Activated T-cell treated with anti-CD3 and anti-CD28 coated beads, Interleukin-2, amount 50 U/mL, for 1 hour (primary cell): Measurements from ENCODE around the gene PARVA.

Source experiments
- DNase-seq: peaks from one replicate; pipeline ENCODE4 v3.0.0-alpha.2; 2020

Gene PARVA

DNA sequence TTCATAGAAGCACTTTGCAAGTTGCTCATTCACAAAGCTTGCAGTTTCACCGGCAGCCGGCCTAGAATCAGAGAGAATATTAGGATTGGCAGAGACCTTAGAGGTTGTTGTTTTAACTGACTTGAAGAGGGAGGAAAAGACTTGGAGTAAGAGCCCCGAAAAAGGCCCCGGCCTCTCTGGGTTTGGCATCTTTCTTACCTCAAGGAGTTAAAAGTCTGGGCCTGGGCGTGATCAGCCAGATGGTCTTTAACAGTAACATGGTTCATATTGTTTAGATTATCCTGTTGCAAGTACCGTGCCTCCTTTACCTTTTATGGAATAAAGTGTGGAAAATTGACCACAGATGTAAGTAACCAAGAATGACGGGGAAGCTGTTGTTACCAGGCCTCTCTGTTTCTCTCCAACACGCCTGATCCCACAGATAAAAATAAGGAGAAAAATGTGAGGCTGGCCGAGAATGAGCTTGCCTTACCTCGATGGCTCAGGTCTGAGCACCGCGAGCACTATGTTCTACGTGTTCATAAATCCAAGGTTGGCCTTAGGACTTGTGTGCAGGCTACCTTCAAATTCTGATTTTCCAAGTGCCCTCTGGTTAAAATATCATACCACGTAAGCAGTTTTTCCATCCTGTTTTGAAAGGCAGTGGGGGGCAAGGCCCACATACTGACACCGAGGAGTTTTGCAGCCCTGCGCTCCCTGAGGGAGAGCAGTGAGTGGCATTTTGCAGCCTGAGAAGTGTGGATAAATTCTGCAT is 56.4 kb downstream of the PARVA start:
- no peak for DNase-seq

DNA sequence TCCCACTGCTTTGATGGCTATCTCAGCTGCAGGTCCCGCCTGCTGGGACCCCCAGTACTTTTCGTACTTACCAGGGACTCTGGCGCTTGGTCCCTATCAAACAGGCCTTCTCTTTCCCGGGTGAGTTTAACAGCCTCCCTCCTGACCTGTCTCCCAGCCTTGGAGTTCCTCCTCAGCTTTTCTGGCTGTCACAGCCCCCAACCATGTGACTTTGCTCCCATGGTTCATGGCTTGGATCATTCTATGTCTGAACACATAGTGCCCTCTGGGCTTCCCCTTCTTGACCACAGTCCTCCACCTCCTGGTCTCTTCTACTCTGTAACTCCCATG is 56.9 kb downstream of the PARVA start:
- DNase-seq, result no peak

DNA sequence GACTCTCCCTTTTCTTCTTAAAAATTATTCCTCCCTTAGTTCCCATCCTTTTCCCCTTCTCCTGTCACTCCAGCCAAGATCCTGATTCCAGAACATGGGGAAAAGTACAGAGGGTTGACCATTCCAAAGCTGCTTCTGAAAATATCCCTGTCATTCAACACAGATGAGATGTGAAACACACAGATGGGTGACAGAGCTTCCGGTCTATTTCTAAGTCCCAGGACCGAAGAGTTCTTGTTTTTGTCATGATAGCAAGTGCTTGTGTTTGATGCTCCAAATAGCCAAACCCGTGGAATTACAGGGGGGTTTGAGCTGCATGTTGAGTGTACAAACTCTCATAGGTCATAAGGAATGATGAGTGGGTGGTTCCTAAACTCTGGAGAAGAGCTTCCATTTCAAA is 57.9 kb downstream of the PARVA start:
- DNase-seq, result no peak

DNA sequence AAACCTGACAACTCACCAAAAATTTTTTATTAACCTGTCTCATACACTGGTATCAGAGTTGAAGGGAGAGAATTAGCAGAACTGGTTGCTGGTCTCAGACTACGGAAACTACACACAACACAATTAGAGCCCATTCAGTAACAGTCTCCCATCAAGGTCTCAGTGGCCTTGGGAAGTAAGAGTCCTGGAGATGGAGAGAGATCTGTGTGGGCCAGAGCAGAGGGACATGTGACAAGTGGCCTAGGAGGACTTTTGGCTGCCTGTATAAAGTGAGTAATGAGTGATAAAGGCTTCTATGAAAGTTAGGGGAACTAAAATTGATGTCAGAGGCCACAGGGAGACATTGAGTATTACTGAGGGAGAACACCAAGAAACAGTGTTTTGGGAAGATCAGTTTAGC is 58.9 kb downstream of the PARVA start:
- no peak for DNase-seq

DNA sequence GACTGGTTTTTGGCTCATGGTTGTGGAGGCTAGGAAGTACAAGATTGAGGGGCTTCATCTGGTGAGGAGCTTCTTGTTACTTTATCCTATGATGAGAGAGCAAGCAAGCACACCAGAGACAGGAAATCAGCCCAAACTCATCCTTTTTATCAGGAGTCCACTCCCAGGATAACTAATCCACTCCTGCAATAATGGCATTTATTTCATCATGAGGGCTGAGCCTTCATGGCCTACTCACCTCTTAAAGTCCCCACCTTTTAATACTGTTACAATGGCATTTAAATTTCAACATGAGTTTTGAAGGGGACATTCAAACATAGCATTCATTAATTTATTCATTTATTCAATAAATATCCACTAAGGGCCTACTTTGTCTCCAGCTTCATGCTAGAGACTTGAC is 60.9 kb downstream of the PARVA start:
- no peak for DNase-seq

DNA sequence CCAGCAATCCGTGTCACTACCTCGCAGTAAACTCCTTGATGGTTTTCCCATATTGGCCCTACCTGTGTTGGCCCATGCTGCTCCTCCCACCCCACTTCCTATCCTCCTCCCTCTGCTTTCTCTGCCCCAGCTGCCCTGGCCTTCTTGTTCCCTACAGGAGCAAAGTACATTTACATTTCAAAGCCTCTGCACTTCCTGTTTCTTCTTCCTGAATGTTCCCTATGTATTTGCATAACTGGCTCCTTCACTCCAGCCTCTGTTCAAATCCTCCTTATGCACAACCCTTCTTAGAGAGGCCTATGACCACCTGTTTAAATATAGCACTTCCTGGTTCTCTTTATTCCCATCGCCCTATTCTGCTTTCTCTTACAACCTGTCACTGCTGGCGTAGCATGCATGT is 62.2 kb downstream of the PARVA start:
- no peak for DNase-seq

DNA sequence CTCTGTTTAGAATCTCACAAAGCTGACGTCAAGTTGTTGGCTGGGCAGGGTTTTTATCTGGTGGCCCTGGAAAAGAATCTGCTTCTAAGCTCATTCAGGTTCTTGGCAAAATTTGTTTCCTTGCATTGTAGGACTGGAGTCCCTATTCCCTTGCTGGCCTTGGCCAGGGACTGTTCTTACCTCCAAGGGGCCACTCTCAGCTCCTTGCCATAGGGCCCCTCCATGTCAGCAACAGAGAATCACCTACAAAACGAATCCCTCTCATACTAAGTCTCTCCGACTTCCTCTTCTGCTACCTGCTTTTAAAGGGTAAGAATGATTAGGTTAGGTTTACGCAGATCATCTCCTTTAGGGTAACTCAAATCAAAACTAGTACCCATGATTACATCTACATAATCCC is 63.2 kb downstream of the PARVA start:
- DNase-seq, result no peak

DNA sequence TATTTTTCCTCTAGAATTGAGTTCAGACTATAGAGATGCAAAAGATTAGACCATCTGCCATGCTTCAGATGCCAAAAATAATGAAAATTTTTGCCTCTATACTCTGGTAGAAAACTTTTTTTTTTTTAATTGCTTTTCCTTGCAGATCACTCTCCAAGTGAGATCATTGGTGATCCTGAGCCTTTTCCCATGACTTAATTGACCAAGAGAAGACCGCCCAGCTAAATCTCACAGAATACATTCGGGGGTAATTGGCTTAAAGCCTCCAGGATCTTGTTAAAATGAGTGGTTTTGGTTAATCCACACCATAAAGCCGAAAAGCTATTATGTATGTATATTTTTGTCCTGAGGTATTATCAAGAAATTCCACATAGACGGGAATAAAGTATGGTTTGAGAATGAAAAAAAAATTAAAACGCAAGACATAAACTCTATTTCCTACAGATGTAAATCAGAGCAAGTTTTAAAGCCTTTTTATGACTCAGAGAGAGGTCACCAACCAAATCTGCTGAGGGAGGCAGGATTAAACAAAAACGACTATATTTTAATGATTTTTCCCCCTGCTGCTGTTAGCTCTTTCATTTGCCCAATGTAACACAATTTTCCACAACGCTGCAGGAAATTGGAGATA is 64.0 kb downstream of the PARVA start:
- no peak for DNase-seq

DNA sequence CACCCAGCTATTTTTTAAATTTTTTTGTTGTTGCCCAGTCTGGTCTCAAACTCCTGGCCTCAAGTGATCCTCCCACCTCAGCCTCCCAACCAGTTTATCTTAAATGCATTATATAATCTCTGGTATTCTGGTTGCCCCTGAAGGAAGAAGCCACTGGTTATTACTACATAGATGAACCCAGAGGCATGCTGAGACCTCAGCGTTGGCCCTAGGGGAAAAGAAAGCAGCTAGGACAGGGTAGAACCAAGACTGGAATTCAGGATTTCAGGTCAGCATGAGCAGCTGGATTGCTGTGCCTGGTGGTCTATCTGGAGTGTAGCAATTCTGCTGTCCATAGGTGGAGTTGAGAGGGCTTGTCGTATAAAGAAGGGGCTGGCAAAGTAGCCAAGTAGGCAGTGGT is 67.2 kb downstream of the PARVA start:
- DNase-seq, result no peak

DNA sequence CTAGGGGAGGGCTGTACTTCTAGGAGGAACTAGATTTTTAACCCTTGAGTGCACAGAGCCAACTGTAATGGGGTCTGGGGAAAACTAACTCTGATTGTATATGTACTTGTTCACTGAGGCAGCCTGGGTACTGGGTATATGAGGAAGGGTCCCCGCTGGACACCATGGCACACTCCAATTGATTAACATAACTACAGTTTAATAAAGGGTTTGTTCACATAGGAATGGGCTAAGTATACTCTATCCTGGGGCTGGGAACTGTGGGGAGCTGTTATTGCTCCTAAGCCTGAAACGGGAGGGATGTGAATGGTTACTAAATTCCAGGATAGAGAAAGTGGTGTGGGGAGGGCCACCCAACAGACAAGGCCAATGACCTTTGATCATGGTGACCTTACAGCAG is 67.6 kb downstream of the PARVA start:
- DNase-seq, result no peak

DNA sequence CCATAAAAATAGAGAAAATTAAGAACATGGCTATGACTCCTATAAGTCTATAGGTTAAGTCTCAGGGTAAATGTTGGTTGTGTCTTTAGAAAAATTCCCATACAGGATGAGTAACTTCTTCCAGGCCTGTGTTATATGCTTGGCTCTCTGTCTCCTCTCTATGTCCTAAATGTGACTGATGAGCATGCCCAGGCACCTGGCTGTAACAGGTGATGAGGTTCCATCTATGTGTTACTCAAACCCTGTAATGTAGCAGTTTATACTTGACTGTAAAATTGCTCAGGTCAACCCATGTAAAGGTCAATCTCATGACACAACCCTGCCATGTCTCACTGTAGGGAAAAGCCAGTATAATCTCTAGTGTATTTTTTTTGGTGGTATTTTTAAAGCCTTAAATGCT is 69.5 kb downstream of the PARVA start:
- DNase-seq, result no peak

DNA sequence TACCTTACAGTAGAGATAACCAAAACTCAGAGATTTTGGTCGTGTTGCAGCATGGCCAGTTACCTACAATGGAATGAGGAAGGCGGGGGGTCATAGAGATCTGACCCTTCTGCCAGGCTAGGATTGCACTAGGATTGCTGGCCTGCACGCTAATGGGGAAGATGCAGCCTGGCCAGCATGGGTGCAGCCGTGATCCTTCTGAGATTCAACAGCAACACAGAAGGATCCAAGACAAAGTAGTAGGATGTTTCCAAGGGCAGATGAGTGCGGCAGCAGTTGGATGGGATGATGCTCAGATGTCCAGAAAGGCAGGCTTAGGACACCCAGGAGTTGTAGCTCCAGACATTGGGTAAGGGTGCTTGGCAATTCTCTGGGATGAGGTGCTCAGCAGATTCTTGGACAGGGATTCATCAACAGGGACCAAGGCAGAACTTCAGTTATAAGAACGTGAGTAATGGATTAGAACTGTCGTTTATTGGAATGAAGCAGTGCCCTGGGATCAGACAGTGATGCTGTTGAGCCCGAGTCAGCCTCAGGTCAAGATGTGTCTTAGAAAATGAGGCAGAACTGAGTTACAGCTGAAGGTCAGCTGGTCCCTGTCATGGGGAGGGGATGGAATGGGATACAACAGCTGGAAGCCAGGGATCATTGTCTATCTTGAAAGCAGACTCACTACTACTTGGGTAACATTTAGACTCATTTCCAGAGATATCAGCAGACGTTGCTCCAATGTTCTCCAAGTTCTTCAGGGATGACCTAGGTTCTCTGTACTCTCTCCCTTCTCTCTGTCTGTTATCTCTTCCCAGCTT is 71.0 kb downstream of the PARVA start:
- no peak for DNase-seq

DNA sequence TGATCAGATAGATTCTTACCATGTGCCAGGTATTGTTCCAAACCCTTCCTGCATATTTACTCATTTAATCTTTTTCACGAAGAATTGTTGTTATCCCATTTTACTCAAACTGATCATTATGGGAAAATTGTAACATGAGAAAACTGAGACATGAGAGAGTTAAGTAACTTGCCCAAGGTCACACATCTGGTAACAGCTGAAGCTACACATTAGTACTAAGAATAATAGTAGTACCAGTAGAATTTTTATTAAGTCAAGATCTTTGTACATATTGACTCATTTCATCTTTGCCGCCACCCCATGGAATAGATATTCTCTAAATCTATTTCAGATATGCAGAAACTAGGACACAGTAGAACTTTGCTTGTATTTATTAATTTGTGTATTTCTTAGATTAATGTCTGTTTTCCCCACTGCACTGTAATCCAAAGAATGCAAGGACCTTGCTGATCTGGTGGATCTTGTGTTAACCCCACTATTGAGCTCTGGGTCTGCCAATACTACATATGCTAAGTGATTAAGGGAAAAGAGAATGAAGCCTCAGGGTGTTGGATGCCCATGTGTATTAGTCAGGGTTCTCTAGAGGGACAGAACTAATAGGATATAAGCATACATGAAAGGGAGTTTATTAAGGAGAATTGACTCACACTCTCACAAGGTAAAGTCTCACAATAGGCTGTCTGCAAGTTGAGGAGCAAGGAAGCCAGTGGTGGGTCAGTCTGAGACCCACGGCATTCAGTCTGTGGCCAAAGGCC is 72.8 kb downstream of the PARVA start:
- no peak for DNase-seq

DNA sequence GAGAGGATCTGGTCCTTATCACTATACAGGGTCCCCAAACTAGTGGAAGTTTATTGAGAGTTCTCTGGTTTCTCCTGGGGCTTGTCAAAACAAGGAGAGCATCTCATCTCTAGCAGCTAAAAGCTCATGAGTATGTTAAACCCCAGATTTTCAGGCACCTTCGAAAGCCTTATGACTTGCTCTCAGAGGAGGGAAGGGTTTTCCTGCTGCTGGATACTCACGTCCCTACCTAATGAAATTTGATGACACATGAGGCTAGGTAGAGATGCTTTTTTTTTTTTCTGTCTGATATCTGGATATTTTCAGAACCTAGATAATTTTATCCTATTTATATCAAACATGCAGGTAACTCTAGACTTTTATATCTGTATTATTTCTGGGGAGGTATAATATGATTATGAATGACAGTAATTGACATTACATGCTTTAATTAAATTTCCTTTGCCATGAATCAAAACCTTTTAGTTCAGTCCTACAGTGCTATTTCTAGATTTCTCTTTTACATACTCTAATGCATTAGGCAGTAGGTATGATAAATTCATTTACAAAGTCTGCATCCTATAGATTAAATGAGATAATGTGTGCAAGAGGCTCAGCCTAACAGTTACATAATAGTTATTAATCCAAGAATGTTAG is 73.9 kb downstream of the PARVA start:
- no peak for DNase-seq

DNA sequence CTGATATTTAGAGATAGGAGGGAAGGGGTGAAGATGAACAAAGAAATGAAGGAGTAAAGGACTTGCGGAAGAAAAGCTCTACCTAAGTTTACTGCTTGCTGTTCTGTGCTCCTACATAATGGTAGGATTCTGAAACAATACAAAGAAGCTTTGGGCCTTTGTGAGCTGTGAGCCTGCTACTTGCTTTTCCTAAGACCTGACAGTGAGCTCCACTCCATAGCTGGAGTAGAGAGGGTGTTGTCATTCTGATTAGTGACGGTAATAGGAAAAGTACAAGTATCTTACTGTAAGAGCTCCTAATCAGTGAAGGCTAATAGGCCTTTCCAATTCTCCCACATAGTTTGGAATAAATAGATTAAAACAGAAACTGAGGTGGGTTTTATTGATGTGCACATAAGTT is 75.9 kb downstream of the PARVA start:
- no peak for DNase-seq

DNA sequence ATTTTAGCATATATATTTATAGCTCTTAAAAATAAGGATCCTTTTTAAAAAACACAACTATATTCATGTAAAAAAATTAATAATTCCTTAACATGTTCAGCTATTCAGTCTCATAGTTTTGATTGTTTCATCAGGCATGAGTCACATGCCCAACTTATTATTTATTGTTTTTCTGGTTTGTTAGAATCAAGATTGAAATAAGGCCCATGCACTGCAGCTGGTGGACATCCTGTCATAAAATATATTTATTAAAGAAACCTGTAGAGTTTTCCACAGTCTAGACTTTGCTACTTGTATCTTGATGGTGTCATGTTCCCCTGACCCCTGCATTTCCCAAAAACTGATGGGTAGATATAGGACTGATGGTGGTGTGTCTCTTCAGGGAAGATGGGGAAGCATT is 77.4 kb downstream of the PARVA start:
- no peak for DNase-seq

DNA sequence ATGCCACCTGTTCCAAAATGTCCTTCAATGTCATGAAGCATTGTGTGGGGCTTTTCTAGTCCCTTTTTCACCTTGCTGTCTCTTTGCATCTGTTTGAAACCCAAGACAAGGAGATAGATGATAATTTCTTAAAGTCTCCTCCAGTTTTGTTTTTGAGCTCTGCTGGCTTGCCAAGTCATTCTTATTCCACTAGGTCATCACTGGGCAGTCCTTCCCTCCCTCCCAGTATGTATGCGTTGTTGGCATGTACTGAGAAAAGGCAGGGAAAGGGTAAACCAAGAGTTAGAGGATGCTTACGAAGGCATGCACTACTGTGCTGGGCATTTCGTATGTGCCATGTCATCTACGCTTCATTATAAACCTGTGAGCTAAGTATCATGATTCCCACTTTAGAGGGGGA is 78.6 kb downstream of the PARVA start:
- no peak for DNase-seq

DNA sequence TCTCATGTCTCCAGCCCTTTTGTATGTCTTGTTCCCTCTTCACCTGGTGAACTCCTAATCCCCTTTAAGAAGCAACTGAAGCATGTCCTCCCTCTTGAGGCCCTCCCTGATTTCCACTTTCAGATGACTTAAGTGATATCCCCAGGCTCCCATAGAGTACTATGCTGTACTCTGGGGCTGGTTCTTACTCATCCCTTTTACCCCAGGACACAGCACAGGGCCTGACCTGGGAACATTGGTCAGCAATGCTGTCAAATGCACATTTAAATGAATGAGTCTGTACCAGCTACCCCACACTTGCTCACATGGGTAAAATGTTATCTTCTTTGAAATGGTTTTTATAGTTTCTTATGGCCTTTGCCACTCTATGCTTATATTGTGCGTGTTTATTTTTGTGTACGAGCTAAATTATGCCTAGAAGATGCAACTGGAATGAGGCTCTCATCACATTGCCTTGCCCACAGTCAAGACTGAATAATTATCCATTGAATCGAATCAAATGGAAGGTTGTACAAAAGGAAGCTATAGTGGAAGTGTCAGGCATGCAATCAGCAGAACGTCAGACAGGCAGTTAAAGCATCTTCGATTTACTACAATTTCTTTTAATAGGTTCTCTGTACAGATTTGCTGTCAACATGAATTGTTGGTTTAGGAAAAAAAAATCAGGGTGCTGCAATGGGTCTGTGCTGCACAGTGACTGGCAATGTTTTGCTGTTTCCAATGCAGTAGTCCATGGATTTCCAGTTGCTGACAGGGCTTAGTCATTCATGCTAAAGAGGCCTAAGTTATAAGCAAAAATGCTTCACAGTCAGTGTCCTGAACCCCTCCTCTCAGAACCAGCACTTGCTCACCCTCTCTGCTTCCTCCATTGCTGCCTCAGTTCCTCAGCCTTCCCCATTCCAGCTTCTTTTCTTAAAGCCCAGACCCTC is 79.5 kb downstream of the PARVA start:
- DNase-seq, result no peak

DNA sequence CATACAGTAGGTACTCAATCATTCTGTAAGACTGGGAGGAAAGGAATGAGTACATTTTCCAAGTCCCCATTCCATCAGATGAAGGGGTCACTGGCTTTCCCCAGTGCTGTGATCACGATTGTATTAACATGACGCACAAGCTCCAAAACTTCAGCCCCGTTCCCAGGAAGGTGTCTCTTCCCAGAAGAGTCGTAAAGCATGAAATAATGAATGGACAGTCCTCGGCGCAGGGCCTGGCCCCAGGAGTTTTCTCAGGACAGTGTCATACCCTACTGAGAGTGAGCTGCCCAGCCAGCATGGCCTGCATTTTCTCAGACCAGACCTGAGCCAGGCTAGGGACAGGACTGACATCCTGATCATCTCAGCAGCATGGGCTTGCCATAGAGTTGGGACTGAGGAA is 80.7 kb downstream of the PARVA start:
- DNase-seq, result no peak

DNA sequence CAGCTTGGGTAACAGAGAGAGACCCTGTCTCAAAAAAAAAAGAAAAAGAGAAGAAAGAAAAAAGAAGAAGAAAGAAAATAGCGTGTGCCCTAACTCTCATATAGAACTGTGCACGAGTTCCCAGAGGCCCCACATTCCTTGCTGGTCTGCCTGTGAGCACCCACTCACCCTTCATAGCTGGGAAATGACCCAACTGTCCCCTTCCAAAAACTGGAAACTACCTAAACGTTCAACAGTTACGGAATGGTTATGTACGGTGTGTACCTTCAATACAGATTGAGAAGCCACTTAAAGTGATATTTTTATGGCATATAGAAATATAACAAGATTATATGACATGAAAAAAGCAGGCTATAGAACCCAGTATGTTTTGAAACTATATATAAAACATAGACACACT is 82.0 kb downstream of the PARVA start:
- no peak for DNase-seq

DNA sequence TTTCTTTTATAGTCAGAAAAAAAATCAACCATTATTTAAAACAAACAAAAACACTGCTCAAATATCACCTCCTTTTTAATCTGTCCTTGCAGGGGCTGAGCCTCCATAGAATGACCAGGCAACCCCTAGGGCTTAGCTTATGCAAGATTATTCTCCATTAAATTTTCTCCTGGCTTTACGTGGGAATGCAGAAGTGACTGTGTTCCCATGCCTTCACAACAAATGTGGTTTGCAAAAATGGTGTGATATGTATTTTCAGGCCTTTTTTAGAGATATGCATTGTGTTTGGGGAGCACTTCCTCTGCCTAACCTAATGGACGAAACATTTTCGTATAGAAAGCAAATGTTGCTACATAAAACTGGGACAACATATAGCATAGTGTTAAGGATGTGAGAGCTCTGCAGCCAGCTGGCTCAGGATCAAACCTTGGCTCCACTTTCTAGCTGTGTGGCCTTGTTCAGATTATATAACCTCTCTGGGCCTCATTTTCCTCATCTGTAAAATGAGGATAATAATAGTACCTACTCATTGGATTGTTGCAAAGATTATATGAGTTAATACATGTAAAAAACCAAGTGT is 82.6 kb downstream of the PARVA start:
- DNase-seq, result no peak

DNA sequence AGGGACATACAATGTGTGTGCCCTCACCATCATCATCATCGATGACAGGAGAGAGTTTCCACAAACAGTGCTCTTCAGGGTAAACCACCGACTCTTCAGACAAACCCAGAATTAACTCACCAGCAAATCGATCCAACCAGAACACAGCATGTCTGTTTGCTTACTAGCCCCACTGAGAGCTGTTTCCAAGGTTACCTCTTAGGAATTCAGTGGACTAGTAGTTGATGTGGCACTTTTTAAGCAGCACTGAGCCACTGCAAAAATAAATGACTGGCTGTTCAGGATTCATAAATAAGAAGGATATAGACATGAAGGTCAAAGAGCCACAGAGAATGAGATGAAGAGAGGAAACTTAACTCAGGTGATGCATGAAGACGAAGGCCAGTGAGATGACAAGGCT is 83.1 kb downstream of the PARVA start:
- DNase-seq, result no peak
